BLaER1 (cell line): ENCODE results near the gene NREP.

Experiments used
- H3K27ac ChIP-seq: shearing (Covaris generic); formaldehyde crosslinking; 2 replicates; pipeline ENCODE4 v1.8.1; 2022
- H3K27me3 ChIP-seq: shearing (Covaris generic); formaldehyde crosslinking; 2 replicates; pipeline ENCODE4 v1.8.1; 2022
- H3K36me3 ChIP-seq: shearing (Covaris generic); formaldehyde crosslinking; 2 replicates; pipeline ENCODE4 v1.8.1; 2022
- H3K4me1 ChIP-seq: shearing (Covaris generic); formaldehyde crosslinking; 2 replicates; pipeline ENCODE4 v1.8.1; 2022
- H3K4me2 ChIP-seq: shearing (Covaris generic); formaldehyde crosslinking; 2 replicates; pipeline ENCODE4 v1.8.1; 2022
- H3K4me3 ChIP-seq: shearing (Covaris generic); formaldehyde crosslinking; 2 replicates; pipeline ENCODE4 v1.8.1; 2022
- H3K9ac ChIP-seq: shearing (Covaris generic); formaldehyde crosslinking; 2 replicates; pipeline ENCODE4 v1.8.1; 2022
- H3K9me3 ChIP-seq: shearing (Covaris generic); formaldehyde crosslinking; 2 replicates; pipeline ENCODE4 v1.8.1; 2022
- H4K20me1 ChIP-seq: shearing (Covaris generic); formaldehyde crosslinking; 2 replicates; pipeline ENCODE4 v1.8.1; 2022
- Cebpa-rat ChIP-seq: shearing (Covaris generic); IDR thresholded peaks from 2 replicates; pipeline ENCODE4 v1.8.1; 2022

The NREP gene

DNA sequence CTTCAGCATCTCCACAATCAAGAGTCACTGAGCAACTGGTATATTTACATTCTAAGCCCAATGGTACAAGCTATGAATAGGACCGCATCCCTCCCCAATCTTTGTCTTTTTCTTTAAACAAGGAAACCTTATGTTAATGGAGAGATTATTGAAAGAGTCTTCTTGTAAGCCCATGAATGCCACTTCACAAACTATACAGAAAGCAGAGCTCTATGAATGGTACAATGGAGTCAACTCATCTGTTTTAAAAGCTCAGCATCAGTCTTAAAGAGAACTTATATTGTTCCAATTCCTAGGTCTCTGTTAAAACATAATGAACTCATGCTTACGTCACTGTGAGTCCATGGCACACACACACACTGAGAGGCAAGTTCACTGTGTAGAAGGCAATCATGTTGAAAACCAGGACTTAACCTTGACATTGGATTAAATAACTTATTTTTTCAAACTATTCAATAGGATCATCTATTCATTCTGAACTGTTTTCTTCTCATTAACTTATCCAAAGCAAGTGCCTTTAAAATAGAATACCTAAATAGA lies 4.5 kb downstream of the NREP start:
- peaks cover 33% of the 10 kb centered on the region for H4K20me1 ChIP-seq
- no peaks in the 10 kb centered on the region for H3K27me3 ChIP-seq
- no peak overlapping the region for H3K4me3 ChIP-seq
- H3K4me2 ChIP-seq: peak overlapping the region; percentile 33
- peaks cover 65% of the 10 kb centered on the region for H3K4me1 ChIP-seq
- TF ChIP-seq Cebpa-rat: no peak
- H3K27ac ChIP-seq: no peak overlapping the region
- H3K36me3 ChIP-seq: peaks cover 57% of the 10 kb centered on the region
- H3K9ac ChIP-seq: no peak overlapping the region
- no peaks in the 10 kb centered on the region; the same call in 1 of the 2 replicates for H3K9me3 ChIP-seq

DNA sequence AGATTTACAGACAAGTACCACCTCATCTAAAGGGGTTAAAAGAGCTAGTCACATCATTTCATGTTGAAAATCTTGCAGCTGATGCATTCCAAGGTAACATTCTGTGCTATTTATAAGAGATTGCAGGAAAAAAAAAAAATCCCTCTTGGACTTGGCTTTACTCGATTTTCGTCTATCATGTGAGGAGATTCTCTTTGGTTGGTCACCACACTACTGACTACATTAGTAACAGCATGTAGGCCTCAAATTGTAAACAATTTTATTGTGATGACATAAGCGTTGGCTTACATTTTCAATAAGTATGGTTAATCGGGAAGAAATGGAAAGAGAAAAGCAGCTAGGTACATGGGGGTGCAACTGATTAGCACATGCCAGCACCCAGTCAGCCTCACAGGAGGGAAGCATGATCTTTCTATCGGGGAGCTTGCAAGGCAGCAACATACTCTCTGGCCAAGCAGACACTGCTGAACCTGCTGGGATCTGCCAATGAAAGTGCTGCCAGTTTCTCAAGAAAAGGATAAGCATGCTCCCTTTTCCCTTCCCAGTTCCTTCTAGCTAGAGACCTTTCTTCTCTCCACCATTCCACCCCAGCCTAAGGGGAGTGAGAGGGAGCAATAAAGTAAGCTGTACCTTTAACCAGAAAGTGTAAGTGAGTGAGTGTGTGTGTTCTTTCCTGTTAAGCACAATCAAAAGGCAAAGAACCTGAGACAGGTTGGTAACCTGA lies 7.5 kb downstream of the NREP start:
- peaks cover 63% of the 10 kb centered on the region for H4K20me1 ChIP-seq
- no peak overlapping the region for H3K4me3 ChIP-seq
- no peaks in the 10 kb centered on the region for H3K27me3 ChIP-seq
- H3K36me3 ChIP-seq: peaks cover 67% of the 10 kb centered on the region
- no peak overlapping the region for H3K9ac ChIP-seq
- no peaks in the 10 kb centered on the region; the same call in 1 of the 2 replicates for H3K9me3 ChIP-seq
- H3K4me2 ChIP-seq: 0 out of 2 replicates have a peak overlapping the region, but pooled peaks have one; percentile 14
- peaks cover 74% of the 10 kb centered on the region for H3K4me1 ChIP-seq
- TF ChIP-seq Cebpa-rat: no peak
- no peak overlapping the region for H3K27ac ChIP-seq

DNA sequence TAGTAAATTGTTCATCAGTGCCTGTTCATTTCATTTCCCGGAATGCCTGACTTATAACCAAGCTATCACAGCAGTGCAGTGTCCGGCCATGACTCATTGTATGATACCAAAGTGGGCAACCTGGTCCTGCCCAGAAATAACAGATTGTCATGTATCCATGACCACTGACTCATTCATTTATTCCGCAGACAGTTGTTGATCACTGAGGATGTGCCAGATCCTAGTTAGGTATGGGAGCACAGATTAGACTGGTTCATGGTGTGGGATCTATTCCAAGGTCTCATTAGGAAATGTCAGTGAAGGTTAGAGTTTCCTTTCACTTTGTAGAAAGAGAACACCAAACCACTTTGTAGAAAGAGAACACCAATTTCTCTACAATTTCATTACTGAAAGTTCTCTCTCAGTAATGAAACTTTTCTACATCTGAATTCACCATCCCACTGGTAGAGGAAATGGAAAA lies 8.7 kb downstream of the NREP start:
- peaks cover 75% of the 10 kb centered on the region for H4K20me1 ChIP-seq
- H3K27ac ChIP-seq: no peak overlapping the region
- H3K4me1 ChIP-seq: peaks cover 75% of the 10 kb centered on the region
- no peaks in the 10 kb centered on the region; the same call in 1 of the 2 replicates for H3K9me3 ChIP-seq
- H3K9ac ChIP-seq: no peak overlapping the region
- no peaks in the 10 kb centered on the region for H3K27me3 ChIP-seq
- no peak overlapping the region for H3K4me3 ChIP-seq
- peaks cover 62% of the 10 kb centered on the region for H3K36me3 ChIP-seq
- TF ChIP-seq Cebpa-rat: no peak
- H3K4me2 ChIP-seq: peak overlapping the region; percentile 7; the same call in 1 of the 2 replicates

DNA sequence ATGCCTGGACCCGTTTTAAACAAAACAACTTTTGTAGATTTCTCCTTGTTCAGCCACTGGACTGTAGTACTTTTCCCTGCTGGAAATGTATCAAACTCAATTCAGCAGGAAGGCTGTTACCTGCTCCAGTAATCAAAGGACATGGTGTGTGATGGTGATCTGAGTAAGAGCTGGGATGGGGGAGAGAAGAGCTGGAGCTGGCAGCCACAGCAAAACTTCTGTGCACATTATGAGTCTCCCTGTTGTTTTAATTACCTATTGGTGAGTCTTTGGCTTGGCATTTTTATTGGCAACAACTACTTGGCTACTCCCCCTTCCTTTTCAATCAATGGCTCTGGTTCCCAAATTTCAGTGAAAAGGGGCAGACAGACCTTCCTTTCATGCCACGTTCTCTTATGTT lies 9.7 kb downstream of the NREP start:
- Histone ChIP-seq H3K27me3 (no peaks in the 10 kb centered on the region), H3K9me3 (no peaks in the 10 kb centered on the region; the same call in 1 of the 2 replicates), H3K4me1 (peaks cover 76% of the 10 kb centered on the region), H4K20me1 (peaks cover 85% of the 10 kb centered on the region), H3K4me2 (no peak overlapping the region), H3K9ac (no peak overlapping the region), H3K27ac (no peak overlapping the region), H3K4me3 (no peak overlapping the region), H3K36me3 (peaks cover 62% of the 10 kb centered on the region)
- TF ChIP-seq Cebpa-rat: no peak

DNA sequence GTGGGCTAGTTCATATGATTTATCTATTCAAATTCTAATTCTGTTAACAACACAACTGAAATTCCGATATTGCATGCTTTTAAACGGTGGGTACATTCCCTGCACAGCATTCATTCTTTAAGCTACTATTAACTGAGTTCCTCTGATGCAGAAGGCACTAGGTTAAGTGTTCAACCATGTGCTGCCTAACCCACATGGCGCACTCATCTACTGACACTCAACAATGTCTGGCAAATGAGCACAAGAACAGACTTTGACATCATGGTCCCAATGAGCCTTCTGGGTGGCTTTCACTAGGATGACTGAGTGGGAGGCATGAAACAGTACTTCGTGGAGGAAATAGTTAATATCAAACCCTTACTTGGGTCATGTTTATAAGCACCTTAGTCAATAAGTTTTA lies 10.2 kb downstream of the NREP start:
- Histone ChIP-seq H3K4me3 (no peak overlapping the region), H3K9me3 (no peaks in the 10 kb centered on the region), H3K27ac (no peak overlapping the region), H3K4me2 (no peak overlapping the region), H3K36me3 (peaks cover 62% of the 10 kb centered on the region), H4K20me1 (peaks cover 90% of the 10 kb centered on the region), H3K27me3 (no peaks in the 10 kb centered on the region), H3K9ac (no peak overlapping the region), H3K4me1 (peaks cover 76% of the 10 kb centered on the region)
- no peak for TF ChIP-seq Cebpa-rat

DNA sequence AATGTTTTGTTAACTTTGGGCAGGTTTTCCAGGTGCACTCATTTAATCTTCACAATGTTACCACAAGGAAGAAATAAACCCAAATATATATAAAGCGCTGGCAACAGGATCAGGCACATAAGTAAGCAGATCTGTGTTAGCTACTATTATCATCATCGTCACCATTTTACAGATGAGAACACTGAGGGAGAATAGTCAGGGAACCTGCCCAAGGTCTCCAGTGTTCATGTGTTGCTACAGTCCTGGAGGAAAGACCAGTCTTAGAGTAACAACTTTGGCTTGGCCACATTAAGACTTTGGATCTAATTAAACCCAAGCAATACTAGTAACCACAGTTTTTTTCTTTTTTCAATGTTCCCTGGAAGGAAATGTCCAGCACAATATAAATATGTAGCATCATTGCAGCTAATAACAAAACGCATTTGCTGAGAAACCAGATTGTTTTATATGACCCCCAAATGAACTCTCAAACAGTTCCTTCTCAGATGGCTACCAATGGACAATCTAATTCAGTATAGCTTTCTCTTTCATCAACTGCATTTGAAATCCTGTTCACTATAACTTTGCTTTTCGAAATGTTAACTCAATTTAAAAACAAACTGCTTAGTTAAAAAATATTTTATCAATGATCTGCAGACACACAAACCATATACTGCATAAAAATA lies 11.8 kb downstream of the NREP start:
- H3K27ac ChIP-seq: no peak overlapping the region
- no peak overlapping the region for H3K4me3 ChIP-seq
- H3K9ac ChIP-seq: no peak overlapping the region
- H3K4me1 ChIP-seq: peaks cover 78% of the 10 kb centered on the region
- H3K4me2 ChIP-seq: peak overlapping the region; percentile 20; the same call in 1 of the 2 replicates
- H3K36me3 ChIP-seq: peaks cover 56% of the 10 kb centered on the region
- no peak for TF ChIP-seq Cebpa-rat
- no peaks in the 10 kb centered on the region for H3K9me3 ChIP-seq
- no peaks in the 10 kb centered on the region for H3K27me3 ChIP-seq
- peaks cover 100% of the 10 kb centered on the region for H4K20me1 ChIP-seq

DNA sequence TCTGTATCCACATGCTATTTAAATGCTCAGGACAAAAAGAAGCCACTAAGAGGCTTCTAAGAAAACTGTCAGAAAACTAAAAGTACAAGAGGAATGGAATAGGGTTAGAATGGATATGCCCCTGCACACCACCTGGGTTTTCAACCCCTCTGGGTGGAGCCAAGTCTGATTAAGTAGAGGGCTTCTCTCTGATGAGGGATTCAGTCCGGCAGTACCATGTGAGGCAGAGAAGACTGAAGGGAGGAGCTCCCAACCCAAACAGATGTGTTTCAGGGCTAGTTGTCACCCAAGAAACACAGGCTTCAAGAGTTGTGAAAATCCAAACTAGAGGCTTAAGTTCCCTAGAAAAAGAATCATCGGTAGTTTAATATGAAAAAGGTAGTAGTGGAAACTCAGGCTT lies 12.5 kb downstream of the NREP start:
- peaks cover 99% of the 10 kb centered on the region for H4K20me1 ChIP-seq
- peaks cover 50% of the 10 kb centered on the region for H3K36me3 ChIP-seq
- no peak overlapping the region for H3K4me3 ChIP-seq
- peaks cover 71% of the 10 kb centered on the region for H3K4me1 ChIP-seq
- no peaks in the 10 kb centered on the region for H3K9me3 ChIP-seq
- no peaks in the 10 kb centered on the region for H3K27me3 ChIP-seq
- no peak overlapping the region for H3K9ac ChIP-seq
- peak overlapping the region; percentile 20; the same call in 1 of the 2 replicates for H3K4me2 ChIP-seq
- no peak overlapping the region for H3K27ac ChIP-seq
- TF ChIP-seq Cebpa-rat: no peak

DNA sequence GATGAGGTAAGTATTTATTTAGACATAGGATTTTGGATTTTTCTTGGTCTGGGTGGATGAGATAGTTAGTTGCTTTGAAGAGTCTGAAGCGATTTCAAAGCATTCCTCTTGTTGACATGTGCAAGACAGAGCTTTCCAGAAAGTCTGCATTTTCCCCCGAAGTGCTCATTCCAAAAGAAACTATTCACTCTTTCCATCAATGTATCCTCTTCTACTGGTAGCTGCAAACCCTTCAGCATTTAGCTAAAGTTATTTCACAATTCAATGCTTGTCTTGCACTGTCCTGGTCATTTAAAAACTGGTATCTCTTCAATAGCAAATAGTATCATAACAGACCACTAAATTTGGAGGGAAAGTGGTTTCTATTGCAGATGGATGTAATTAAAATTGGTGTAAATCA lies 13.0 kb downstream of the NREP start:
- TF ChIP-seq Cebpa-rat: no peak
- Histone ChIP-seq H3K27ac (no peak overlapping the region), H3K9ac (no peak overlapping the region)

DNA sequence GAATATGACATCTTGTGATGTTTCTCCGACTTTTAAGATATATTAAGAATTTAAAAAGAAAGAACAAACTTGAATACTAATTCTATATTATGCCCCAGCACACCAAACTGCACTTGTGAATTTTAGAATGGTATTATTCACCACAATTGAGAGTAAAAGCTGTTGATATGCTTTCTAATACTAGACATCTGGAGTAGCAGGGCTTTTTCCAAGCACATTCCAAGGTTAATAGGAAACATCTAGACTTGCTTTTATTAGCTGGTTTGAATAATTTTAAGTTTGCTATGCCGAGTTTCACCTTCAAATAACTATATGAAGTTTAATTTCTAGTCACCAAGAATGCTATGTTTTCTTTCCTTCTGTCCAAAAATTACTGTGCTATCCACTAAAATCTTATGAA lies 13.5 kb downstream of the NREP start:
- Histone ChIP-seq H3K4me1 (peaks cover 62% of the 10 kb centered on the region), H4K20me1 (peaks cover 99% of the 10 kb centered on the region), H3K27ac (no peak overlapping the region), H3K9me3 (no peaks in the 10 kb centered on the region), H3K27me3 (no peaks in the 10 kb centered on the region), H3K36me3 (peaks cover 50% of the 10 kb centered on the region), H3K4me2 (peak overlapping the region; percentile 20; the same call in 1 of the 2 replicates), H3K4me3 (no peak overlapping the region), H3K9ac (no peak overlapping the region)
- no peak for TF ChIP-seq Cebpa-rat

More for the DNA sequence above, 13.0 kb downstream of the NREP start:
- Histone ChIP-seq H3K4me3 (no peak overlapping the region), H4K20me1 (peaks cover 99% of the 10 kb centered on the region), H3K27me3 (no peaks in the 10 kb centered on the region), H3K4me1 (peaks cover 66% of the 10 kb centered on the region), H3K4me2 (peak overlapping the region; percentile 20; the same call in 1 of the 2 replicates), H3K9me3 (no peaks in the 10 kb centered on the region), H3K36me3 (peaks cover 50% of the 10 kb centered on the region)
